Lower leg skin (tissue), 4 donors: Measurements from ENCODE around the gene CHRNA9. TPM values are rescaled to one million over a fixed set of nuclear protein-coding genes. Genes with fewer than 3 reads are reported as not detected.
"Not testable (repeated sequence)": the region's sequence is repeated elsewhere in the genome, so short reads cannot be mapped to it uniquely, and the experiment has no call there.

Experiments
- DNase-seq, 2 donors: peaks; one replicate each; pipeline ENCODE4 v3.0.0-alpha.2; 2019; ENCODE audit warnings: low spot score in 2 of 2
- H3K4me3 ChIP-seq: fragments of 200-600 bp; sonication (generic); 2 replicates; pipeline ENCODE4 v1.5.1; 2017; ENCODE audit warnings: mild to moderate bottlenecking, low read depth; ENCODE audit not compliant: poor library complexity, severe bottlenecking
- POLR2A ChIP-seq, 2 donors: fragments of 450-650 bp; IDR thresholded peaks; one replicate each; pipeline ENCODE4 v1.6.1; 2016 to 2017; ENCODE audit warnings: antibody characterized with exemption in 2 of 2, mild to moderate bottlenecking in 1 of 2, moderate library complexity in 1 of 2
- WGBS, 2 donors: methylation state at CpG; one replicate each; pipeline ENCODE4 v1.1.5; 2018; 5-methylcytosine and 5-hydroxymethylcytosine counted together
- intact Hi-C: fragments of 100-400 bp; cut with DNase I; formaldehyde crosslinking; loops from one replicate; pipeline ENCODE4 v1.15.0; 2023; ENCODE audit warnings: low total_unique reads
- total RNA-seq, 4 donors: library from RNA; depleted of rRNA; stranded (reverse); fragments of >200 nt; gene quantifications; one replicate each; pipeline ENCODE4 v1.1.0, GENCODE V29; 2016
- TF ChIP-seq, protein P1 (sequence below), 3 donors: fragments of 450-650 bp; IDR thresholded peaks; one replicate each; pipeline ENCODE4 v1.5.1; 2016; ENCODE audit warnings: antibody characterized with exemption in 3 of 3, mild to moderate bottlenecking in 3 of 3, moderate library complexity in 2 of 3

Gene CHRNA9
- total RNA-seq, 4 donors from 2014 or later = 0.27 to 1.9 (median 1.3) TPM

DNA sequence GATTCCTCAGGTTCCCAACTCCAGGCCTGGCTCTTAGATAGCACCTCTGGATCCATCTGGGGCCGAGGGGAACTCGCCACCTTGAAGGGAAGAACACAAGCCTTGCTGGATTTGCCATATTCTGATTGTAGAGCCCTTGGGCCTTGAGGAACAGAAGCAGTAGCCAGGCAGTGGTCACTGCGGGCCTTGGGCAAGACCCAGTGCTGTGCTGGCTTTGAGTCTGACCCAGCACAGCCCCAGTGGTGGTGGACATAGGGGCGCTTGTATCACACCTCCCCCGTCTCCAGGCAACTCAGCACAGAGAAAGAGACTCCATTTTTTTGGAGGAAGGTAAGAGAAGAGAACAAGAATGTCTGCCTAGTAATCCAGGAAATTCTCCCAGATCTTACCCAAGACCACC is 45.5 kb downstream of the CHRNA9 start:
- TF ChIP-seq, protein P1, sequence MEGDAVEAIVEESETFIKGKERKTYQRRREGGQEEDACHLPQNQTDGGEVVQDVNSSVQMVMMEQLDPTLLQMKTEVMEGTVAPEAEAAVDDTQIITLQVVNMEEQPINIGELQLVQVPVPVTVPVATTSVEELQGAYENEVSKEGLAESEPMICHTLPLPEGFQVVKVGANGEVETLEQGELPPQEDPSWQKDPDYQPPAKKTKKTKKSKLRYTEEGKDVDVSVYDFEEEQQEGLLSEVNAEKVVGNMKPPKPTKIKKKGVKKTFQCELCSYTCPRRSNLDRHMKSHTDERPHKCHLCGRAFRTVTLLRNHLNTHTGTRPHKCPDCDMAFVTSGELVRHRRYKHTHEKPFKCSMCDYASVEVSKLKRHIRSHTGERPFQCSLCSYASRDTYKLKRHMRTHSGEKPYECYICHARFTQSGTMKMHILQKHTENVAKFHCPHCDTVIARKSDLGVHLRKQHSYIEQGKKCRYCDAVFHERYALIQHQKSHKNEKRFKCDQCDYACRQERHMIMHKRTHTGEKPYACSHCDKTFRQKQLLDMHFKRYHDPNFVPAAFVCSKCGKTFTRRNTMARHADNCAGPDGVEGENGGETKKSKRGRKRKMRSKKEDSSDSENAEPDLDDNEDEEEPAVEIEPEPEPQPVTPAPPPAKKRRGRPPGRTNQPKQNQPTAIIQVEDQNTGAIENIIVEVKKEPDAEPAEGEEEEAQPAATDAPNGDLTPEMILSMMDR (IDR thresholded peaks at IDR 0.05) = no peak
- TF ChIP-seq POLR2A (IDR thresholded peaks at IDR 0.05) = no peak
- H3K4me3 ChIP-seq = no peak overlapping the region
- no peak for DNase-seq
- intact Hi-C loops = no loop called here
- 50 to 80% methylated on average over 2 to 5 of the region's 5 CpGs for WGBS, 2 donors

- intact Hi-C loops = no loop called here
- no peak for TF ChIP-seq POLR2A (IDR thresholded peaks at IDR 0.05)
- TF ChIP-seq, protein P1 (IDR thresholded peaks at IDR 0.05) = no peak
- WGBS, 2 donors = 60 to 72% methylated on average over 6 of the region's 6 CpGs
- no peak overlapping the region for H3K4me3 ChIP-seq
- DNase-seq = peak in 1 of 2 donors; percentile 25
Measured at GRCh38 chr4:40388239-40388638, 53.1 kb downstream of the CHRNA9 start.

DNA sequence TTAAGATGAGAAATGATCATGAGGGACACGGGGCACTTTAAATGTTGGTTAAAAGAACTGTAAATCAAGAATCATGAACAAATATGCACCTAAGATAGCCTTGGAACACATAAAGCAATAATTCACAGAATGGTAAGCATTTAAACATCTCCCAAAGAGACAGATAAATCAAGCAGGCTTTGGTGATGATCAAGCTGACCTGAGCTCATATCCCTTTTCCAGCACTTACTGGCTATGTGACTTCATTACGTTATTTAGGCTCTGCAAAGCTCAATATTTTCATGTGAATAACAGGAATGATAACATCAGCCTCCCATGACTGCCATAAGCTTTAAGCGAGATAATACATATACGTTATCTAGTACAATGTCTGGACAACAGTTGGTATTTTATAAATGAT is 54.9 kb downstream of the CHRNA9 start:
- TF ChIP-seq POLR2A (IDR thresholded peaks at IDR 0.05) = no peak
- TF ChIP-seq, protein P1 (IDR thresholded peaks at IDR 0.05) = no peak
- 92 to 95% methylated on average over 4 of the region's 4 CpGs for WGBS, 2 donors
- DNase-seq = no peak
- no peak overlapping the region for H3K4me3 ChIP-seq
- intact Hi-C loops = no loop called here

- DNase-seq, intact Hi-C loops, H3K4me3 ChIP-seq: not testable (repeated sequence)
- WGBS, 2 donors = 93% methylated on average over 9 of the region's 9 CpGs
Measured at GRCh38 chr4:40392241-40392640, 57.1 kb downstream of the CHRNA9 start.

DNA sequence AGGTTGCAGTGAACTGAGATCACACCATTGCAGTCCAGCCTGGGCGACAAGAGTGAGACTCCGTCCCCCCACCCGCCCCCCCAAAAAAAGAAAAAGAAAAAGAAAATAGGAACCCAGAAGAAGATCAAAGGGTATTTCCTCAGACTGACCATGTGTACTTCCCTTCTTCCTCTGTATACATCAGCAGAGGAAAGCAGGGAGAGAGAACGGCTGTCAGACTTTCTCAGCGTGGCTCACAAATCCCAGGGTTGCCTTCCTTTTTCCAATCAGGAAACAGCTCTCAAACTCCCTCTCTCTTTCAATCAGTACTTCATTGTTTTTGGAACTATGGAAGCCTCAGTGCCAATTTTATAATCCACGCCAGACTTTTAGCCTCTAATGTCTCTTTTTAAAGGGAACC is 59.1 kb downstream of the CHRNA9 start:
- 50 to 64% methylated on average over 6 of the region's 6 CpGs for WGBS, 2 donors
- no peak overlapping the region for H3K4me3 ChIP-seq
- intact Hi-C loops = no loop called here
- TF ChIP-seq POLR2A (IDR thresholded peaks at IDR 0.05) = no peak
- TF ChIP-seq, protein P1 (IDR thresholded peaks at IDR 0.05) = no peak
- no peak for DNase-seq

- intact Hi-C loops = no loop called here
- no peak for TF ChIP-seq POLR2A (IDR thresholded peaks at IDR 0.05)
- WGBS, 2 donors = 18 to 53% methylated on average over 4 of the region's 4 CpGs
- H3K4me3 ChIP-seq = no peak overlapping the region
- DNase-seq = no peak
Measured at GRCh38 chr4:40395166-40395900, 60.2 kb downstream of the CHRNA9 start.
